NCI-H1694 (cell line): ENCODE measurements around the gene MTNR1A.
"Not testable (repeated sequence)": the region's sequence is repeated elsewhere in the genome, so short reads cannot be mapped to it uniquely, and the experiment has no call there.

Experiments
- DNase-seq: peaks from one replicate; lab custom pipeline; 2025; lab: John Stamatoyannopoulos, UW

Gene MTNR1A

GRCh38 chr4:186561748-186562147 is 6.4 kb upstream of the MTNR1A start:
- no peak for DNase-seq

DNA sequence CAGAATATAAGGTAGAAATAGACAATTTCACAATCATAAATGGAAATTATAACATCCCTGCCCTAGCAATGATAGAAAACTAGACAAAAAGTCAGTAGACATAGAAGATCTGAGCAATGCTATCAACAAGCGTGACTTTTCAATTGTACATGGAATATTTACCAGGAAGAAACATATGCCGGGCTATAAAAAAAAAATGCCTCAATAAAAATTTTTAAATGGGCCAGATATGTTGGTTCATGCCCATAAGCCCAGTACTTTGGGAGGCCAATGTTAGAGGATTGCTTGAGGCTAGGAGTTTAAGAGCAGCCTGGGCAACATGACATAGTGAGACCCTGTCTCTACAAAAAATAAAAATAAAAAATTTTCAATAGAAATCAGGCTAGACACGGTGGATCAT is 5.3 kb upstream of the MTNR1A start:
- no peak for DNase-seq

GRCh38 chr4:186557486-186557885 is 2.1 kb upstream of the MTNR1A start:
- DNase-seq, result no peak

- no peak for DNase-seq
Observed at GRCh38 chr4:186557061-186557460, 1.7 kb upstream of the MTNR1A start.

- DNase-seq, result no peak
Observed at GRCh38 chr4:186554539-186554913, 841 bp downstream of the MTNR1A start.

- DNase-seq, result no peak
Observed at GRCh38 chr4:186553717-186554116, 1.6 kb downstream of the MTNR1A start.

DNA sequence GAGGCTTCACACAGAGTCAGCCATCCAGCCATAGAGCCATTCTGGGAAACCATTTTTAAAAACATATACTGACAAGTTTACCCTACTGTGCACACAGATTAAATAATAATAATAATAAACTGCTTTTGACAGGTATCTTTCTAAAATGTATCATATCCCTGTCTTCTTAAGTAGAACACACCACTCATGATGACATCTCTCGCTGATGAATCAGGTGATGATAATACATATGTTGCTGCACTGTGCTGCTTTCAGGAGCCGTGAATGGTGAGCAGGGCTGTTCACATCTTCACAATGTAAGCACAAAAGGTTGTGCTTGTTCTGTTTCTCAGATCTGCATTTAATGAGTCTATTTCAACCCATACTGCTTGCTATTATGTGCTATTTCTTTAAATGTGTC is 3.5 kb downstream of the MTNR1A start:
- no peak for DNase-seq

- DNase-seq, result no peak
Observed at GRCh38 chr4:186545436-186545835, 9.9 kb downstream of the MTNR1A start.

GRCh38 chr4:186543206-186543605 is 12.2 kb downstream of the MTNR1A start:
- DNase-seq, result no peak

DNA sequence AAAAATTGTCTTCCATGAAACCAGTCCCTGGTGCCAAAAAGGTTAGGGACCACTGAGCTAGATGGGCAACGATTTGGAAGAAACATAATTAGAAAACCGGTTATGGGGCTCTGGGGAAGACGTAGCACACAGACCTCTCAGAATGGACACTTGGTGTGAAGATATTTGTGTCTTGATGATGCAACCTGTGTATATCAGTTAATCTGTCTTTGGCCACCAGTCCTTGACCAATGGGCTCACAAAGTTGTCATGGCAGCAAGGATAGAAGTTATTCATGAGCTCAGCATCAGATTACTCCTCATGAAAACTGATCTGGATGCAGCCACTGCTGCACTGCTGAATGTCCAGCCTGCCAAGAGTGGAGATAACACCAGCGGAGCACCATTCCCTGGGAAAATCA is 13.6 kb downstream of the MTNR1A start:
- DNase-seq, result no peak

DNA sequence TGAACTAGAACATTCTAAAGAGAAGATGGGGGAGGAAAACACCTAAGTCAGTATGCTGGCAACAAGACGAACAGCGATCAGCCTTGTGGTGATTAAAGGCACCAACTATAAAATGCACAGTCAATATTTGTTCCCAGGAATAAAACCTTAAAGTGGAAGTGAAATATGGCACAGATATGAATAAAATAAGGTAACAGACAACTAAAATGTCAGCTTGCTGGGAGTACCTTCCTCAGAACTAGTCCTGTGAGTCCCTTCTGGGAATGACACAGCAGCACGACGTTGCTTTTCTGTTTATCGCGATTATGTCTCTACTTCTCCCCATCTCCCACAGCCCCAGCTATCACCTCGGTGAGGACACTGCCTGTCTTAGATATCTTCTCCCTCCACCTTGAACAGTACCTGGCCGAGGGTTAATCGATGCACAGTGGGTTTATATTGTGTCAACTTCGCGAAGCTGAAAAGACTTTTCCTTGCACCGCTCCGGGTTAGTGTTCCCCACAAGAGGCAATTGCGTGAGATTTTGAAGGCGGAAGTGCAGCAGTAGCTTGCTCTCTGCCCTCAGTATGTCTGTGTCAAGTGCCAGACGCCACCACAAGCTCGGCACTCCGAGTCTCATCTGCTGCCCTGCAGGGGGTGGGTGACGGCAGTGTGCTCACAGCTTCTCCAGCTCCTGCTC is 17.4 kb downstream of the MTNR1A start:
- DNase-seq, result no peak

DNA sequence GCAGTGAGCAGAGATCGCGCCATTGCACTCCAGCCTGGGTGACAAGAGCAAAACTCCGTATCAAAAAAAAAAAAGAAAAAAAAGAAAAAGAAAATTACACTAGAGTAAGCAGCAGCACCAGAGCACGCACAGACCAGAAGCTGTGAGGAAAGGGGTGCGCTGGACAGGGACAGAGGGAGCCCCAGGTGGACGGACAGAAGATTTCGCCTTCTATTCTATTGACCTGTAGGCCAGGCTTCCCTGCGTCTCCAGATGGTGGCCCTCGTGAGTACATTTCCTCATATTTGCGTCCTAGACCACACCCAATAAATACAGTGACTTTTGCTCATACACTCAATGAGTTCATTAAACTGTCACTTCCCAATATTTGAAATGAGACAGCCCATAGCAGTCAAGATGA is 19.1 kb downstream of the MTNR1A start:
- DNase-seq, result no peak

DNA sequence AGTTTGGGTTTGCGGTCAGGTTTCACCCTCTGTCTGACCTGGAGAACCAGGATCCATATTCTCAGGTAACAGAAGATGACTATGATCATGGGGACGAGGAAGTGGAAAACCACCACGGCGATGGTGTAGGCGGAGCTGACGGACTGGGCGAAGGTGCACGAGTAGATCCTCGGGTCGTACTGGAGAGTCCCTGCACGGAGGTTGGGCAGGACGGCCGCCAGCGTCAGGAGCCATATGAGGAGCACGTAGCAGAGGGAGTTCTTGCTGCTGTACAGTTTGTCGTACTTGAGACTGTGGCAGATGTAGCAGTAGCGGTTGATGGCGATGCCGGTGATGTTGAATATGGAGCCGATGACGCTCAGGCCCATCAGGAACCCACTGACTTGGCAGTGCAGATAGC is 21.3 kb downstream of the MTNR1A start:
- DNase-seq, result no peak

DNA sequence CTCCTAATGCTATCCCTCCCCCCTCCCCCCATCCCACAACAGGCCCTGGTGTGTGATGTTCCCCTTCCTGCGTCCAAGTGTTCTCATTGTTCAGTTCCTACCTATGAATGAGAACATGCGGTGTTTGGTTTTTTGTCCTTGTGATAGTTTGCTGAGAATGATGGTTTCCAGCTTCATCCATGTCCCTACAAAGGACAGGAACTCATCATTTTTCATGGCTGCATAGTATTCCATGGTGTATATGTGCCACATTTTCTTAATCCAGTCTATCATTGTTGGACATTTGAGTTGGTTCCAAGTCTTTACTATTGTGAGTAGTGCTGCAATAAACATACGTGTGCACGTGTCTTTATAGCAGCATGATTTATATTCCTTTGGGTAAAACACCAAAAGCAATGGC is 31.4 kb downstream of the MTNR1A start:
- DNase-seq, result not testable (repeated sequence)

DNA sequence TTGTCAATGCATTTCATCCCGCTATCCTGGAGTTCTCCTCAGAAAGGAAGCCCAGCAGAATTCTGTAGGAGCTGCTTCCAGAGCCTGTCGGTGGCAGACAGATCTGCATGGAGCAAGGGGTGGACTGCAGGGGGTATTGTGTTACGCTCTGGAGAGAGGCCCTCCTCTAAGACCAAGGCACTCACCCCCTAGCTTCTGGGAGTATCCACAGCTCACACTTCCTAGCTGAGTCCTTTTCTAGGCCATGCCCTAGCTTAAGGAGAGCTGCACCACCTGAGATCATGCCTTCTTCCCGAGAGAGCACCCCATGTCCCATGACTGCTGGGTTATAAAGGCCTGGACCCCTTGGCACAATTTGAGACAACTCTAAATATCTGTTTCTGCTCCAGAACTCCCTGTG is 39.1 kb downstream of the MTNR1A start:
- no peak for DNase-seq

GRCh38 chr4:186514271-186514950 is 41.0 kb downstream of the MTNR1A start:
- no peak for DNase-seq

GRCh38 chr4:186504771-186505170 is 50.6 kb downstream of the MTNR1A start:
- DNase-seq, result not testable (repeated sequence)

GRCh38 chr4:186502231-186502630 is 53.1 kb downstream of the MTNR1A start:
- no peak for DNase-seq

DNA sequence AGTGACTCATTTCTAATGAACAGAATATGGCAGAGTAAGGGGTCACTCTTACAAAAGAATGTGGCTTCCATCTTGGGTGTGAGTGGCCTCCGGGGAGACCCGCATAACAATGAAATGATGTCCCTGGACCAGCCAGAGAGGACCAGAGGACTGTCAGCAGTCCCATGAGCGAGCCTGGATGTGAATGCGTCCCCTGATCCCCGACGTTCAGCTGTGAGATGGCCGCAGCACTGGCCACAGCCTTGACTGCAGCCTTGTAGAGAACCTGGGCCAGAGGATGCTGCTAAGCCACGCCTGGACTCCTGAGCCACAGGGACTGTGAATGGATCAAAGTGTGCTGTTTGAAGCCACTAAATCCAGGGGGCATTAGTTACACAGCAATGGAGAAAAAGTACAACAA is 53.8 kb downstream of the MTNR1A start:
- DNase-seq, result no peak

DNA sequence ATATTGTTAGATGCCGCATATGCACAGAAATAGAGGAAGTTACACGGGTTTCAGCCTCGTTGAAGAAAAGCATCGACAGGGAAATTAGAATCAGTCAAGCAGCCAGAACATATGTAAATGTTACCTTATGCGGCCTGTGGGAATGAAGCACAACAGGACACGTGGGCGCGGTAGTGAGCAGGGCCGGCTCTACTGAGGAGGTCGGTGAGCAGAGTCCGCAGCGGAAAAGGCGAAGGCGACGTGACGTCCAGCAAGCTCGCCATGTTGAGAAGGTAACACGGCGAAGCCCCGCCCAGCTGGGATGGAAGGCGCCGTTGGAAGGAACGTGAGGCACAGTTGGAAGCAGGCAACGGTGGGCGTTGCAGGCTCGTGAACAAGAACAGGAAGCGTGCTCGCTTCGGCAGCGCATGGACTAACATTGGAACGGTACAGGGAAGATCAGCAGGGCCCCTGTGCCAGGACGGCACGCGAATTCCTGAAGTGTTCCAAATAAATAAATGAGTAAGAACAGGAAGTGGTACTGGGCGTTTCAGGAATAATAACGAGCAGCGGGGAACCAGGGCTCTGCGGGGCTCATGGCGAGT is 54.6 kb downstream of the MTNR1A start:
- no peak for DNase-seq

- DNase-seq, result no peak
Observed at GRCh38 chr4:186499467-186499866, 55.9 kb downstream of the MTNR1A start.

- no peak for DNase-seq
Observed at GRCh38 chr4:186497043-186497442, 58.3 kb downstream of the MTNR1A start.

GRCh38 chr4:186494496-186494895 is 60.9 kb downstream of the MTNR1A start:
- no peak for DNase-seq

- no peak for DNase-seq
Observed at GRCh38 chr4:186487726-186488125, 67.6 kb downstream of the MTNR1A start.
